KOPT-K1 (cell line): ENCODE measurements around the gene KIAA0930.
"Not testable (repeated sequence)": the region's sequence is repeated elsewhere in the genome, so short reads cannot be mapped to it uniquely, and the experiment has no call there.

Source experiments
- H3K27ac ChIP-seq: fragments of 200-600 bp; sonication (generic); 2 replicates; pipeline ENCODE4 v1.5.1; 2016; ENCODE audit warnings: antibody characterized with exemption, mild to moderate bottlenecking, low read depth, low read length; ENCODE audit not compliant: poor library complexity, severe bottlenecking
- H3K36me3 ChIP-seq: fragments of 200-600 bp; sonication (generic); 2 replicates; pipeline ENCODE4 v1.5.1; 2017; ENCODE audit warnings: antibody characterized with exemption, mild to moderate bottlenecking, low read length, moderate library complexity; ENCODE audit not compliant: insufficient read depth
- H3K9me3 ChIP-seq: fragments of 200-600 bp; sonication (generic); 2 replicates; pipeline ENCODE4 v1.5.1; 2017; ENCODE audit warnings: antibody characterized with exemption, low read length, mild to moderate bottlenecking; ENCODE audit not compliant: insufficient read depth, poor library complexity, severe bottlenecking

KIAA0930 gene

DNA sequence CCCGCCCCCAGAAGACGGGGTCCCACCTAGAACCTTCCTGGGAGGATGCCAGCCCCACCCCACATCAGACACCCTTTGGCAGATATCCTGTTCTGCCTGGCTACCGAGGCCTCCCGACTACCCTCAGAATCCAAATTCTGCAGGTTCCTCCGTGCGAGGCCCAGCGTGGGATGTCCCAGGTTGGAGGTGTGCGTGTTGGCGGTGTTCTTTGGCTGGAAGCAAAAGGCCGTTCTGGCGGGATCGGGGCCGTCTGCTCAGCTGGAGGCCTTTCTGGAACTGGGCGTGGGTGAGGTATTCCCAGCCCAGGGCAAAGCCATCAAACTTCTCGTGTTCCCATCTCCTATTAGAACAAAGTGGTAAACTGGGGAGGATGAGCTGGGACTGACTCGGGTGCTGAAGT is 44.4 kb downstream of the KIAA0930 start:
- H3K9me3 ChIP-seq = no peaks in the 10 kb centered on the region
- no peak overlapping the region for H3K27ac ChIP-seq
- H3K36me3 ChIP-seq = peaks cover 39% of the 10 kb centered on the region; the same call in 1 of the 2 replicates

GRCh38 chr22:45195616-45196015 is 45.1 kb downstream of the KIAA0930 start:
- peaks cover 34% of the 10 kb centered on the region; the same call in 1 of the 2 replicates for H3K36me3 ChIP-seq

GRCh38 chr22:45194686-45195085 is 46.0 kb downstream of the KIAA0930 start:
- H3K9me3 ChIP-seq = no peaks in the 10 kb centered on the region
- H3K27ac ChIP-seq = no peak overlapping the region

More at GRCh38 chr22:45195616-45196015, 45.1 kb downstream of the KIAA0930 start:
- Histone ChIP-seq H3K27ac (no peak overlapping the region), H3K9me3 (no peaks in the 10 kb centered on the region)

GRCh38 chr22:45192701-45193187 is 48.0 kb downstream of the KIAA0930 start:
- Histone ChIP-seq H3K27ac (no peak overlapping the region), H3K36me3 (peaks cover 26% of the 10 kb centered on the region), H3K9me3 (no peaks in the 10 kb centered on the region)

More at GRCh38 chr22:45194686-45195085, 46.0 kb downstream of the KIAA0930 start:
- H3K36me3 ChIP-seq = peaks cover 25% of the 10 kb centered on the region; the same call in 1 of the 2 replicates

DNA sequence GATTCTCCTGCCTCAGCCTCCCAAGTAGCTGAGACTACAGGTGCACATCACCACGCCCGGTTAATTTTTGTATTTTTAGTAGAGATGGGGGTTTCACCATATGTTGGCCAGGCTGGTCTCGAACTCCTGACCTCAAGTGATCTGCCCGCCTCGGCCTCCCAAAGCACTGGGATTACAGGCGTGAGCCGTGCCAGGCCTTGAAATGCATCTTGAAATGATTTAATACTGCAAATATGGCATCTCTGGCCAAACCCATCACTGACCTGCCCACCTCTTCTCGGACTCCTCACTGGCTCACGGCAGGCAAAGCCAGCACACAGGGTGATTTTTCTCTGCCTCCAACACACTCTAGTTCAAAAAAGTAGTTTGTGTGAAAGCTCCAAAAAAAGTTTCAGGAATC is 48.9 kb downstream of the KIAA0930 start:
- peaks cover 36% of the 10 kb centered on the region for H3K36me3 ChIP-seq
- not testable (repeated sequence) for H3K9me3 ChIP-seq, H3K27ac ChIP-seq

DNA sequence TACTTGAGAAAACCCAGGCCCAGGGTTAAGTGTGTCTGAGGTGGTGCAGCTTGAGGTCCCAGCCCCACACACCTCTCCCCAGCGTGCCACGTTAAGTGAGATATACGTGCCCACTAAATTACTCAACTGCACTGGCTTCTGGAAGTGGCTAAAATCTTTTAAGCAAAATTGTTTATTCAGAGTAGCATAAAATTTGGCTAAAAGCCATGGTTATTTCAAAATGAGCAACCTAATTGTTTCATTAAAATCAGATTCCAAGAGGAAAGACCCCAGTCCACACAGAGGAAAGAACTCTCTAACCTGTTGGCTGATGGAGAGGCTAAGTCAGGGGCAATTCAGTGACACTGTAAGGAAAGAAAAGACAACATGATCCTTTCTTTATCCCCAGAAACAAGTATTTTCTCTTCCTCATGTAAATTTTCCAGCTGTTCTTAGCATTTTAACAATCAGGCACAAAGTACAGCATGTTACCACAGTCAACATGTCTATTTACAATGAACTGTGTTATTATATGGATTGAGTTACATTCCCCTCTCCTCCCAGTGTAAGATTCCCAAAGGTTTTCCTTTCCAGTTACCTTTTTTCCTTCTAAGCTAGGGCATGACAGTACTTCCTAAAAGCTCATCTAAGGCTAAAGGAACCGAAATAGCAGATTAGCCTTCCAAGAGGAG is 50.4 kb downstream of the KIAA0930 start:
- H3K9me3 ChIP-seq = no peaks in the 10 kb centered on the region
- H3K27ac ChIP-seq = no peak overlapping the region
- H3K36me3 ChIP-seq = peaks cover 50% of the 10 kb centered on the region

DNA sequence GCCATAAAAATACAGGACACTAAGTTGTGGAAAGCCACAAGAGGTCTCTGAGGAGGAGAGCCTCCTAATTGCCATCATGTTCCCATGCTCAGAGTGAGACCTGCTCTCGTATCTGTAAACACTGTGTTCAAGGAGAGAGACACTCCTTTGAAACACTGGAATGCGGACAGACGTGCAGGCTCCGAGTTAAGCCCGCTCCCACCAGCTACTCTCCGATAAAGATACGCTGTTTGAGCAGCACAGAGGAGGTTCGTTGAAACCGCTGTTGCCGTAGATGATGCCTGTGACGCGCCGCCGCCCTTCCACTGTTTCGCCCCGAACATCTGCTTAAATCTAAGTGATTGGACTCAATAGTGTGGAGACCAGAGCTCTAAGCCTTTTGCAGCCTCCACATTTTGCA is 51.9 kb downstream of the KIAA0930 start:
- Histone ChIP-seq H3K9me3 (no peaks in the 10 kb centered on the region), H3K36me3 (peaks cover 57% of the 10 kb centered on the region)

GRCh38 chr22:45187891-45188290 is 52.8 kb downstream of the KIAA0930 start:
- Histone ChIP-seq H3K36me3 (peaks cover 66% of the 10 kb centered on the region), H3K27ac (no peak overlapping the region), H3K9me3 (no peaks in the 10 kb centered on the region)

More for the DNA sequence above, 51.9 kb downstream of the KIAA0930 start:
- no peak overlapping the region for H3K27ac ChIP-seq

- peaks cover 85% of the 10 kb centered on the region for H3K36me3 ChIP-seq
- H3K27ac ChIP-seq = no peak overlapping the region
- no peaks in the 10 kb centered on the region for H3K9me3 ChIP-seq
Measured at GRCh38 chr22:45185718-45186514, 54.8 kb downstream of the KIAA0930 start.

DNA sequence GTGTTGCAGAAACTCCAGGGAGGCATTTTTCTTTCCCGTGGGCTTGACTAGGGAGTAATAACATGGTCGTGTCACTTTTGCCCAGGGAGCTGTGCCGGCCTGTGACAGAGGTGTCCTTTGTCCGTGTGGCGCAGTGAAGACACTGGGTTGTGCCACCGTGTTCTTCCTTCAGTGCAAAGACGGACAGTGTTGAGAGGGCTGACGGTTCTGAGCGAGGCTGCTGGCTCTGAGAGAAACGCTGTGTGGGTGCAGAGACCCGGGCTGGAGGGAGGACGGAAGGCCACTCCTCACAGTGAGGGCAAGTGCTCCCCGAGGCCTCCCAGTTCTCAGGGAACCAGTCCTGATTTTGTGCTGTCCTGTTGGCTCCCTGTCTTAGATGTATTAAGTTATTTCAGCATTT is 56.7 kb downstream of the KIAA0930 start:
- Histone ChIP-seq H3K9me3 (no peaks in the 10 kb centered on the region), H3K27ac (no peak overlapping the region), H3K36me3 (peaks cover 100% of the 10 kb centered on the region)

- peaks cover 100% of the 10 kb centered on the region for H3K36me3 ChIP-seq
- H3K27ac ChIP-seq = no peak overlapping the region
Measured at GRCh38 chr22:45181766-45182165, 58.9 kb downstream of the KIAA0930 start.

GRCh38 chr22:45181240-45181639 is 59.5 kb downstream of the KIAA0930 start:
- no peaks in the 10 kb centered on the region for H3K9me3 ChIP-seq
- peaks cover 100% of the 10 kb centered on the region for H3K36me3 ChIP-seq
- H3K27ac ChIP-seq = no peak overlapping the region

More at GRCh38 chr22:45181766-45182165, 58.9 kb downstream of the KIAA0930 start:
- no peaks in the 10 kb centered on the region for H3K9me3 ChIP-seq

- no peaks in the 10 kb centered on the region for H3K9me3 ChIP-seq
- no peak overlapping the region for H3K27ac ChIP-seq
- peaks cover 100% of the 10 kb centered on the region for H3K36me3 ChIP-seq
Measured at GRCh38 chr22:45180146-45180679, 60.5 kb downstream of the KIAA0930 start.

GRCh38 chr22:45179276-45180049 is 61.2 kb downstream of the KIAA0930 start:
- Histone ChIP-seq H3K9me3 (no peaks in the 10 kb centered on the region), H3K36me3 (peaks cover 100% of the 10 kb centered on the region), H3K27ac (no peak overlapping the region)
